Central memory CD4-positive, alpha-beta T cell (primary cell): ENCODE data around the gene TAF11L11.
"Not testable (repeated sequence)": the region's sequence is repeated elsewhere in the genome, so short reads cannot be mapped to it uniquely, and the experiment has no call there.

ENCODE experiments used
- DNase-seq: peaks from one replicate; pipeline ENCODE4 v3.0.0; 2022
- total RNA-seq, 3 experiments: gene quantifications; one replicate each; lab custom pipeline; 2026; lab: John Stamatoyannopoulos, UW

Gene TAF11L11
- 0 reads per million in 3 experiments for total RNA-seq

- not testable (repeated sequence) for DNase-seq
These were observed at the start of gene TAF11L11 for GRCh38 chr5:17603880-17604279. TAF11L11 (plus strand) TSS chr5:17604183.

- not testable (repeated sequence) for DNase-seq
These were observed 18.3 kb upstream of the TAF11L11 start, which contains the start of gene TAF11L7 for GRCh38 chr5:17585658-17586057. TAF11L7 (minus strand) TSS chr5:17585758.

GRCh38 chr5:17590860-17591259 is 13.1 kb upstream of the TAF11L11 start, which contains the start of gene TAF11L8:
TAF11L8 (minus strand) TSS chr5:17590960.
- DNase-seq, result not testable (repeated sequence)

GRCh38 chr5:17594255-17594654 is 9.7 kb upstream of the TAF11L11 start, which contains the start of gene TAF11L9:
TAF11L9 (minus strand) TSS chr5:17594394.
- DNase-seq, result not testable (repeated sequence)

GRCh38 chr5:17597728-17598127 is 6.3 kb upstream of the TAF11L11 start, which contains the start of gene TAF11L10:
TAF11L10 (minus strand) TSS chr5:17597828.
- not testable (repeated sequence) for DNase-seq

GRCh38 chr5:17604951-17605350 is 968 bp downstream of the TAF11L11 start:
- DNase-seq, result no peak

GRCh38 chr5:17607461-17607860 is 3.5 kb downstream of the TAF11L11 start:
- not testable (repeated sequence) for DNase-seq

GRCh38 chr5:17610092-17610491 is 6.1 kb downstream of the TAF11L11 start, which contains the start of gene TAF11L12:
TAF11L12 (plus strand) TSS chr5:17610392.
- DNase-seq, result not testable (repeated sequence)

- DNase-seq, result no peak
These were observed 11.1 kb downstream of the TAF11L11 start for GRCh38 chr5:17614872-17615605.

- DNase-seq, result no peak
These were observed 15.4 kb downstream of the TAF11L11 start for GRCh38 chr5:17619354-17619753.

- DNase-seq, result no peak
These were observed 16.6 kb downstream of the TAF11L11 start for GRCh38 chr5:17620627-17621026.

- DNase-seq, result no peak
These were observed 21.7 kb downstream of the TAF11L11 start for GRCh38 chr5:17625686-17626085.

- not testable (repeated sequence) for DNase-seq
These were observed 27.8 kb downstream of the TAF11L11 start, which contains the start of gene TAF11L13 for GRCh38 chr5:17631788-17632187. TAF11L13 (plus strand) TSS chr5:17632088.

GRCh38 chr5:17634160-17634559 is 30.2 kb downstream of the TAF11L11 start, which contains the start of gene TAF11L14:
TAF11L14 (plus strand) TSS chr5:17634460.
- DNase-seq, result no peak

GRCh38 chr5:17649232-17649631 is 45.2 kb downstream of the TAF11L11 start:
- DNase-seq, result not testable (repeated sequence)

- DNase-seq, result not testable (repeated sequence)
These were observed 51.3 kb downstream of the TAF11L11 start for GRCh38 chr5:17655201-17655759.
